Body of pancreas (tissue), 4 donors: ENCODE measurements around the gene CTXN2.

Source experiments
- CTCF ChIP-seq, 7 experiments: fragments of 450-650 bp in 4 of 7; fragments of 200-600 bp in 3 of 7; sonication (generic) in 3 of 7; IDR thresholded peaks; one replicate each; pipeline ENCODE4 v1.5.1; 2016 to 2019; ENCODE audit warnings: antibody characterized with exemption in 7 of 7
- POLR2A ChIP-seq, 3 donors: fragments of 450-650 bp; IDR thresholded peaks; one replicate each; pipeline ENCODE4 v1.6.1; 2016; ENCODE audit warnings: antibody characterized with exemption in 3 of 3, mild to moderate bottlenecking in 2 of 3

- TF ChIP-seq CTCF (IDR thresholded peaks at IDR 0.05), result no peak
- no peak for TF ChIP-seq POLR2A (IDR thresholded peaks at IDR 0.05)
Measured at GRCh38 chr15:48182749-48183148, 8.7 kb upstream of the CTXN2 start.
